ENCODE data around the gene HS1BP3.

HS1BP3 gene

GRCh38 chr2:20632446-20632990, 18.4 kb downstream of the HS1BP3 start:
- DNase-seq (ENCODE audit: extremely low read depth in 1 of 2, low read depth in 1 of 2): no peak

- DNase-seq (ENCODE audit: extremely low read depth in 1 of 2, low read depth in 1 of 2): no peak
These were observed 19.1 kb downstream of the HS1BP3 start for GRCh38 chr2:20631617-20632307.

GRCh38 chr2:20630967-20631366, 19.9 kb downstream of the HS1BP3 start:
- DNase-seq (ENCODE audit: extremely low read depth in 1 of 2, low read depth in 1 of 2): no peak

- no peak for DNase-seq (ENCODE audit: extremely low read depth in 1 of 2, low read depth in 1 of 2)
These were observed 21.2 kb downstream of the HS1BP3 start for GRCh38 chr2:20629581-20630171.

GRCh38 chr2:20629181-20629580, 21.7 kb downstream of the HS1BP3 start:
- no peak for DNase-seq (ENCODE audit: extremely low read depth in 1 of 2, low read depth in 1 of 2)

- DNase-seq (ENCODE audit: extremely low read depth in 1 of 2, low read depth in 1 of 2): no peak
These were observed 23.1 kb downstream of the HS1BP3 start for GRCh38 chr2:20627712-20628380.

GRCh38 chr2:20626698-20627513, 24.0 kb downstream of the HS1BP3 start:
- no peak for DNase-seq (ENCODE audit: extremely low read depth in 1 of 2, low read depth in 1 of 2)

- no peak for DNase-seq (ENCODE audit: extremely low read depth in 1 of 2, low read depth in 1 of 2)
These were observed 24.6 kb downstream of the HS1BP3 start for GRCh38 chr2:20626392-20626697.

GRCh38 chr2:20625491-20626391, 25.2 kb downstream of the HS1BP3 start:
- DNase-seq (ENCODE audit: extremely low read depth in 1 of 2, low read depth in 1 of 2): no peak

- no peak for DNase-seq (ENCODE audit: extremely low read depth in 1 of 2, low read depth in 1 of 2)
These were observed 25.9 kb downstream of the HS1BP3 start for GRCh38 chr2:20624884-20625485.

- no peak for DNase-seq (ENCODE audit: extremely low read depth in 1 of 2, low read depth in 1 of 2)
These were observed 26.6 kb downstream of the HS1BP3 start for GRCh38 chr2:20624156-20624883.

- DNase-seq (ENCODE audit: extremely low read depth in 1 of 2, low read depth in 1 of 2): no peak
These were observed 27.1 kb downstream of the HS1BP3 start for GRCh38 chr2:20623741-20624155.

GRCh38 chr2:20623241-20623640, 27.7 kb downstream of the HS1BP3 start:
- DNase-seq (ENCODE audit: extremely low read depth in 1 of 2, low read depth in 1 of 2): no peak

GRCh38 chr2:20622731-20623130, 28.2 kb downstream of the HS1BP3 start:
- DNase-seq (ENCODE audit: extremely low read depth in 1 of 2, low read depth in 1 of 2): no peak

- DNase-seq (ENCODE audit: extremely low read depth in 1 of 2, low read depth in 1 of 2): no peak
These were observed 28.6 kb downstream of the HS1BP3 start for GRCh38 chr2:20622296-20622686.

GRCh38 chr2:20621366-20622295, 29.3 kb downstream of the HS1BP3 start:
- no peak for DNase-seq (ENCODE audit: extremely low read depth in 1 of 2, low read depth in 1 of 2)

- DNase-seq (ENCODE audit: extremely low read depth in 1 of 2, low read depth in 1 of 2): no peak
These were observed 30.1 kb downstream of the HS1BP3 start for GRCh38 chr2:20620696-20621365.

GRCh38 chr2:20620271-20620681, 30.6 kb downstream of the HS1BP3 start:
- no peak for DNase-seq (ENCODE audit: extremely low read depth in 1 of 2, low read depth in 1 of 2)

Measured in stimulated activated CD8-positive, alpha-beta memory T cell treated with anti-CD3 and anti-CD28 coated beads, Interleukin-7, amount 100 ng/mL, for 48 hours (primary cell).